H1 (cell line): Measurements from ENCODE around the gene COL1A1.

ENCODE experiments used
- POLR2A ChIP-seq, 2 experiments: IDR thresholded peaks; 1 replicate in 1 of 2; 2 replicates in 1 of 2; pipeline ENCODE4 v1.6.1; 2011; ENCODE audit warnings: low read depth in 2 of 2, low read length in 2 of 2, mild to moderate bottlenecking in 2 of 2; ENCODE audit errors: control extremely low read depth in 1 of 2
- POLR2AphosphoS5 ChIP-seq: IDR thresholded peaks from 2 replicates; pipeline ENCODE4 v1.6.1; 2011; ENCODE audit warnings: low read depth, low read length
- TF ChIP-seq, protein P1 (sequence below), 3 experiments: IDR thresholded peaks; 1 replicate in 2 of 3; 2 replicates in 1 of 3; pipeline versions ENCODE4 v1.5.1 to v1.6.1; 2011; ENCODE audit warnings: low read length in 3 of 3, mild to moderate bottlenecking in 3 of 3, inconsistent platforms in 2 of 3, low read depth in 1 of 3, moderate library complexity in 1 of 3; ENCODE audit not compliant: insufficient read depth in 1 of 3; ENCODE audit errors: control extremely low read depth in 1 of 3

- TF ChIP-seq, protein P1, sequence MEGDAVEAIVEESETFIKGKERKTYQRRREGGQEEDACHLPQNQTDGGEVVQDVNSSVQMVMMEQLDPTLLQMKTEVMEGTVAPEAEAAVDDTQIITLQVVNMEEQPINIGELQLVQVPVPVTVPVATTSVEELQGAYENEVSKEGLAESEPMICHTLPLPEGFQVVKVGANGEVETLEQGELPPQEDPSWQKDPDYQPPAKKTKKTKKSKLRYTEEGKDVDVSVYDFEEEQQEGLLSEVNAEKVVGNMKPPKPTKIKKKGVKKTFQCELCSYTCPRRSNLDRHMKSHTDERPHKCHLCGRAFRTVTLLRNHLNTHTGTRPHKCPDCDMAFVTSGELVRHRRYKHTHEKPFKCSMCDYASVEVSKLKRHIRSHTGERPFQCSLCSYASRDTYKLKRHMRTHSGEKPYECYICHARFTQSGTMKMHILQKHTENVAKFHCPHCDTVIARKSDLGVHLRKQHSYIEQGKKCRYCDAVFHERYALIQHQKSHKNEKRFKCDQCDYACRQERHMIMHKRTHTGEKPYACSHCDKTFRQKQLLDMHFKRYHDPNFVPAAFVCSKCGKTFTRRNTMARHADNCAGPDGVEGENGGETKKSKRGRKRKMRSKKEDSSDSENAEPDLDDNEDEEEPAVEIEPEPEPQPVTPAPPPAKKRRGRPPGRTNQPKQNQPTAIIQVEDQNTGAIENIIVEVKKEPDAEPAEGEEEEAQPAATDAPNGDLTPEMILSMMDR (IDR thresholded peaks at IDR 0.05; ENCODE audit: control extremely low read depth in 1 of 3, insufficient read depth in 1 of 3, low read depth in 1 of 3, low read length in 3 of 3) = no peak
- TF ChIP-seq POLR2AphosphoS5 = no peak
- no peak for TF ChIP-seq POLR2A (IDR thresholded peaks at IDR 0.05; ENCODE audit: control extremely low read depth in 1 of 2, low read depth in 2 of 2, low read length in 2 of 2)
Measured at GRCh38 chr17:50210240-50211225, 9.1 kb upstream of the COL1A1 start.
